ENCODE results near the gene CA9.

The CA9 gene

GRCh38 chr9:35713578-35713977 lies 39.9 kb downstream of the CA9 start:
- no peak for DNase-seq (ENCODE audit: low read depth)
- no peak for TF ChIP-seq CTCF (IDR thresholded peaks at IDR 0.05; ENCODE audit: low read depth, low read length, missing control alignments)
- no peak overlapping the region for H3K4me3 ChIP-seq (ENCODE audit: low read depth, low read length)

- no peak overlapping the region for H3K4me3 ChIP-seq (ENCODE audit: low read depth, low read length)
- no peak for TF ChIP-seq CTCF (IDR thresholded peaks at IDR 0.05; ENCODE audit: low read depth, low read length, missing control alignments)
- DNase-seq (ENCODE audit: low read depth), result no peak
Observed at GRCh38 chr9:35714123-35714522, 40.4 kb downstream of the CA9 start.

GRCh38 chr9:35714579-35715252 lies 41.0 kb downstream of the CA9 start:
- no peak for DNase-seq (ENCODE audit: low read depth)
- no peak for TF ChIP-seq CTCF (IDR thresholded peaks at IDR 0.05; ENCODE audit: low read depth, low read length, missing control alignments)
- no peak overlapping the region for H3K4me3 ChIP-seq (ENCODE audit: low read depth, low read length)

DNA sequence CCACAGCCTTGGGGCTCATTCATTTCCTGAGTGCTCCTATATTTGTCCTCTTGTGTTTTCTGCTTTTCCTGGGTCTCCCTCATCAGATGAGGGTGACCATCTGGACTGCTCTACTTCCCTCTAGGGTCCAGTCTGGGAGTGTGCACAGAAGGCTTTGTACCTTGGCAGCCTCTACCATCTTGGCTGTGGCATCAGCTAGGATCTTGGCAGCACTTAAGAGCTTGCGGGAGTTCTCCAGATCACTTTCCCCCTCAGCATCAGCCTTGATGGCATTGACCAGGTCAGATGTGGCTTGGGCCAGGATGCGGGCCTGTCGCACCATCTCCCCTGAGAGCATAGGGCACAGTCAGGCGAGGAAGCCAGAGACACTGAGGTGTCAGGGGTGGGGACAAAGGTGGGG lies 42.5 kb downstream of the CA9 start:
- no peak for DNase-seq (ENCODE audit: low read depth)
- no peak overlapping the region for H3K4me3 ChIP-seq (ENCODE audit: low read depth, low read length)
- TF ChIP-seq CTCF (IDR thresholded peaks at IDR 0.05; ENCODE audit: low read depth, low read length, missing control alignments), result no peak

- TF ChIP-seq CTCF (IDR thresholded peaks at IDR 0.05; ENCODE audit: low read depth, low read length, missing control alignments), result no peak
- no peak for DNase-seq (ENCODE audit: low read depth)
Observed at GRCh38 chr9:35717132-35717870, 43.6 kb downstream of the CA9 start.

GRCh38 chr9:35718721-35719511 lies 45.2 kb downstream of the CA9 start:
- DNase-seq (ENCODE audit: low read depth), result no peak

More at GRCh38 chr9:35717132-35717870, 43.6 kb downstream of the CA9 start:
- no peak overlapping the region for H3K4me3 ChIP-seq (ENCODE audit: low read depth, low read length)

More at GRCh38 chr9:35718721-35719511, 45.2 kb downstream of the CA9 start:
- TF ChIP-seq CTCF (IDR thresholded peaks at IDR 0.05; ENCODE audit: low read depth, low read length, missing control alignments), result no peak
- no peak overlapping the region for H3K4me3 ChIP-seq (ENCODE audit: low read depth, low read length)
